NCI-H460 (cell line): ENCODE results near the gene MPST. TPM values are rescaled to one million over a fixed set of nuclear protein-coding genes. Genes with fewer than 3 reads are reported as not detected.

Experiments used
- DNase-seq: peaks from one replicate; pipeline ENCODE4 v3.0.0-alpha.2; 2016; ENCODE audit warnings: low read depth; ENCODE audit errors: extremely low read depth
- total RNA-seq: library from RNA; depleted of rRNA; stranded (reverse); fragments of >200 nt; shearing (Covaris generic); gene quantifications from 2 replicates; pipeline ENCODE4 v1.2.3, GENCODE V29; 2014

MPST gene
- total RNA-seq, 1 experiment from 2014 or later: 41.9 TPM

GRCh38 chr22:37000676-37001534 is 18.6 kb upstream of the MPST start:
- no peak for DNase-seq

DNA sequence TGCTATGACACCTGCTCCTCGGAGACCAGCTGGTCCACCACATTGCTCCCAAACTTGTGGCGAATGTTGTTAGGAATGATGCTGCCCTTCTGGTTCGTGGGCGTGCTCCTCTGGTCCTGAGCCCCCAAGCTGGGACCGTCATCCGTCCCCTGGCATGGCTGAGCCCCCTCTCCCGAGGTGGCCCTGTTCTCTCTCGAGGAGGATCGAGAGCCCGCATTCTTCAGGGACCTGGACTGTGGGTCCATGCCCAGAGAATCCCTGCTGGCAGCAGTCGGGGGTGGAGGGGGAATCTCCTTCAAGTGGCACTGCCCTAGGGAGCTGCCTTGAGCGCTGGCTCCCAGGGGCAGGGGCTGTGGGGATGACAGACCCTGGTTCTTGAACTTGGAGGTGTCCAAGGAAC is 17.7 kb upstream of the MPST start:
- DNase-seq: no peak

- no peak for DNase-seq
Observed at GRCh38 chr22:37002633-37003032, 16.9 kb upstream of the MPST start.

GRCh38 chr22:37007651-37008050 is 11.9 kb upstream of the MPST start:
- no peak for DNase-seq

GRCh38 chr22:37008365-37008764 is 11.2 kb upstream of the MPST start:
- no peak for DNase-seq

DNA sequence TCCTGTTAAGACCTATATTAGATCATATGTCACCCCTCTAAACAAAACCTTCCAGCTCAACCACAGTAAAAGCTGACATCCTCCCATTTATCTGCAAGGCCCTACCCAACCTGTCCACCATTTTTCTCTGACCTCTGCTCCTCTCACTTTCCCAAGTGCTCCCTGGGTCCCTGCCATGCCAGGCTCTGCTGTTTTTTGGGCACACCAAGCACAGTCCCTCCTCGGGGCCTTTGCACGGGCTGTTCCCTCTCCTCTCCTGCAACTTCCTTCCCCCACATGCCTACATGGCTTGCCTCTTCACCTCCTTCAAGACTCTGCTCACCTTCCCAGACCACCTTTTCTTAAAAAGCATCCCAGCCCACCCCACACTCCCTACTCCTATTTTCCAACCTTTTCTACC is 10.1 kb upstream of the MPST start:
- DNase-seq: no peak

DNA sequence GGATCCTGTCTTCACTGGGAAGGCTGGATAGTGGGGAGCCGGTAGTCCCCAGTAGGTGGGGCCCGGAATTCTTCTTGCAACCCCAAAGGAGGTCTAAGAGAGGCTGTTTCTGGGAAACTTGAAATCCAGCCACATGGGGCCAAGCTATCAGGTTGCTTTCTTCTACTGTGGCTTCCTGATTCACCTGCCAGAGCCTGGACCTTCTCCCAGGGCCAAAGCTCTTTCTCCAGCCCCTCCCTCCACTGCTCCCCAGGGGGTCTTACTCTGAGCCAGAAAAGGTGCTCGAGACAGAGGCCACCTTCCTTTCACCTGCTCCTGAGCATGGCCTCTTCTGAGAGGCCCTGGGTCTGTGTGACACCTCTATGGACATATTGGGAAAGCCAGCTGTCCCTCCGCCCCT is 9.4 kb upstream of the MPST start:
- DNase-seq: no peak

DNA sequence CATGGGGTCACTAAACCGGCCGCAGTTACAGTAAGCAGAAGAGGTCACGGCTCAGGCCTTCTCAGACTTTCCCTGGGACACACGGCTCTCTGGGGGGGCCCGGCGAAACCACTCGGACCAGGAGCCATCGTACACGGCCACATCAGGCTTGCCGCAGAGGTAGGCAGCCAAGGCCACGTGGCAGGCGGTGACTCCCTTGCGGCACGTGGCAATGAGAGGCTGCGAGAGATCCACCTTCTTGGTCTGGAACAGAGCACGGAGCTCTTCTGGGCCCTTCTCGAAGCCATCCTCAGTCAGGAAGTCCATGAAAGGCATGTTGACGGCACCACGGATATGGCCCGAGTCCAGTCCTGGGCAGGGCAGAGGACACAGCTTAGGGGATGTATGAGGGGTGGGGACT is 8.6 kb upstream of the MPST start:
- no peak for DNase-seq

DNA sequence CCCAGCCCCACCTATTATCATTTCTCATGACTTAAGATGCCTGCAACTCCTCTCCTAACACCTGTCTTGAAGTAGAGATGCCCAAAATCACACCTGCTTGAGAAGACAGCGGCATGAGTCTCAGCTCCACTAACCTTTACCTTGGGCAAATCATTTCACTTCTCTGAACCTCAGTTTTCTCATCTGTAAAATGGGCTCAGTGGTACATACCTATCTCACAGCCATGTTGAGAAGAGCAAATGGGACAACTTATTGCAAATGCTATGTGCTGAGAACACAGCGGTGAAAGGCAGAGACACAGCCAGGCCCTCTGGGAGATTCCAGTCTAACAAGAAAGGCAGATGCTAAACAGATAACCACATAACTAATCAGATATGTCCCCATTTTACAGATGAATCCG is 8.1 kb upstream of the MPST start:
- no peak for DNase-seq

GRCh38 chr22:37012262-37012904 is 7.2 kb upstream of the MPST start:
- no peak for DNase-seq

DNA sequence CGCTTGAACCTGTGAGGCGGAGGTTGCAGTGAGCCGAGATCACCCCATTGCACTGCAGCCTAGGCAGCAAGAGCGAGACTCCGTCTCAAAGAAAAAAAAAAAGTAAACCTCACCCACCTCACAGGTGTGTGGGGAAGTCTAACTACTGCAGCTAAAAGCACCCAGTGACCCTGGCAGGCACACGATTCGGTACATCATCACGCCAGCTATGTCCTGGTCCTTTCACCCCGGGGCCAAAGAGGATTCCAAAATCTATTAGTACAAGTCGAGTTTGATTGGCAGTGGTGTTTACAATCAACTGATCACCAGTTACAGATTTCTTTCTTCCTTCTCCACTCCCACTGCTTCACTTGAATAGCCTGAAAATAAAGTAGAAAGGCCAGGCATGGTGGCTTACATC is 6.6 kb upstream of the MPST start:
- DNase-seq: no peak

DNA sequence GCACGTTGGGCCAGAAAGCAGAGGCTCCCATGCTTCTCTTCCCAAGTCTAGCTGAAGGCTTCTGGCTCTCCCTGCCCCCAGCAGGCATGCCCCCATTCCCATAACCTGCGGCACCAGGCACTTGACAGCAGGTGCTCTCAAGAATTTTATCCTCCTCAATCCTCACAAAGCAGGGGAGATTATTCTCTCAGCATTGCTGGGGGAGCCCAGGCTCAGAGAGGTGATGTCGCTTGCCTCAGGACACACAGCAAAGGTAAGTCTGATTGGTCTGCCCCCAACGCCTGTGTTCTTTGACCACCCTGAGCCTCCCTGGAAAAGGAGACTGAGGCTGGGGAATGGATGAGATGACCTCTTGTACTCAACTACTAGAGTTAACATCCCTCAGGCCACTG is 5.1 kb upstream of the MPST start:
- DNase-seq: no peak

- no peak for DNase-seq
Observed at GRCh38 chr22:37014835-37015586, 4.5 kb upstream of the MPST start.

- DNase-seq: no peak
Observed at GRCh38 chr22:37015587-37015878, 4.0 kb upstream of the MPST start.

DNA sequence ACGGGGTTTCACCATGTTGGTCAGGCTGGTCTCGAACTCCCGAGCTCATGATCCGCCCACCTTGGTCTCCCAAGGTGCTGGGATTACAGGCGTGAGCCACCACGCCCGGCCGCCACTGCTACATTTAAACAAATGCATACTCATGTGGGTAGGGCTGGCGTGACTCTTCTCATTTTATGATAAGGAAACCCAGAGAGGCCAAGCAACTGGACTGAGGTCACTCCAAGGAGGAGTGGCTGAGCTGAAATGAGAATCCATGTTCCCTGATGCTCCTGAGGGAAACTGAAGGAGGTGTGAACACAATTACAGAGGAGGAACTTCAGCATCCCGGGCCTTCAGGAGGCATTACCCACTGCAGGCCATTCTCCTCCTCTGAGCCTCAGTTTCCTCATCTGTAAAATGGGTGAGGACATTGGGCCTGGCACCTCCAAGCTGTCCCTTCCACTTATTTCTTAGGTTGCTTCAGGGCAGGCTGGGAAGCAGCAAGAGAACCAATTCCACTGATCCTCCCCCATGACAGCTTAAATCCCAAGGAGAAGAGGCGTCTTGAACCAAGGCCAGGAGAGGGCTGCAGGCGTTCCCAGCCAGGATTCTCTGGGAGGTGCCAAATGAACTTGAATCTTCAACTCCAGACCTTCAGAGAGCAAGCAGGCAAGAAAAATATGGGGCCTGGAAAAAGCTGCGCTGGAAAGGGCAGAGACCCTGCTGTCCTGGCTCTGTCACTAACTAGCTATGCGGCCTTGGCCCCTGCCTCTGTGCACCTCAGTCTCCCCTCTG is 3.2 kb upstream of the MPST start:
- no peak for DNase-seq

GRCh38 chr22:37017356-37017755 is 2.2 kb upstream of the MPST start:
- no peak for DNase-seq

DNA sequence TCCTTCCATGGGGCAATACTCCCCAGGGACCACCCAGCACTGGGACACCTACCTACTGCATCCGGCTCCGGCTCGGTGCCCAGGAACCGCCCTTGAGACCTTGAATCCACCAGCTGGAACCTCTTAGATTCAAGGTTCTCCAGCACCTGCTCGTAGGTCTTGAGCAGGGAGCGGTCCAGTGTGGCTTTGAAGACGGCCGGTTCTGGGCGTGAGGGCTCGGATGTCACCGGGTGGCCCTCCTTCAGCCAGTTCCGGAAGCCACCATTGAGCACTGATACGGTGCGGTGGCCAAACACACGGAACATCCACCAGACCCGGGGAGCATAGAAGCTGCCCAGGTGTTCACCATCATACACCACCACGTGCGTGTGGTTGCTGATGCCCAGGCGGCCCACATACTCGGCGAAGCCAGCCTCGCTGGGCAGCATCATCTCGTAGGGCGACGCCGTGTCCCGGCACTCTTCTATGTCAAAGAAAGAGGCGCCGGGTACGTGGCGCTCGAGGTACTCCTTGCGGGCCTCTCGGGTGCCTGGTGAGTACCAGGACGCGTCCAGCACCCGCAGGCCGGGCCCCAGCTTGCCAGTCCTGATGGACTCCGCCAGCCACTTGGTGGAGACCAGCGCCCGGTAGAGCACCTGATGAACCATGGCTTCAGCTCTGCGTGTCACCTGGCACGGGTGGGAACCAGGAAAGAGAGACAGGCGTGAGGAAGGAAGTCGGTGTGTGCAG is 1.3 kb upstream of the MPST start:
- DNase-seq: no peak

- DNase-seq: no peak
Observed at GRCh38 chr22:37018815-37019308, 680 bp upstream of the MPST start.

- no peak for DNase-seq
Observed at GRCh38 chr22:37020192-37020479, 594 bp downstream of the MPST start.

- no peak for DNase-seq
Observed at GRCh38 chr22:37021041-37021440, 1.5 kb downstream of the MPST start.
